ENCODE results near the gene KRT36.

DNA sequence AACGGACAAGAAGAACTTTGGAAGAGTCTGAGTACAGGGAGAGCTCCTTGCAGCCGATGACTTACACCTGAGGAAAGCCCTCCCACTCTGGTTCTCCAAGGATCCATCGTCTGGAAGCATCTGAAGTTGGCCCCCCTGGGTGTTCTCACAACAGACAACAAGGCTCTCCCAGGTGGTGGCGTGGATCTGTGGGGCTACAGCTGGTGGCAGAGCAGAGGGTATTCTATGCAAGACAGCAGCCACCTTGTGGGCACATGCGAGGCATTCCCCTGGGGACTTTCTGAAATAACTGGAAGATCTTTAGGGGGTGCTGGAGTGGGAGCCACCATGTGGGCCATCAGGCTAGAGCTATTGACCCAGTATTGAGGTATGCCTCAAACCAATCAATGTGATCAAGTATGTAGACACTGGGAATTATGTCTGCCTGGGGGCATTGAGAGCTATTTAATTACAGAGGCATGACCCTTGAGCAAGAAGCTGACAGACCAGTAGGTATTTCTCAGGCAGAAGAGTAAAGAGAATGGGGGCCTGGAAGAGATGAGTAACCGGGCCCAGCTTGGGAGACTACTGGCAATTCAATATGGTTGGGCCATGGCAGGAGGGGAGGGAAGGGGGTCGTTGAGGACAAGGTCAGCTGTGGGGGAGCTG is 45.3 kb upstream of the KRT36 start:
- TF ChIP-seq, protein P1, sequence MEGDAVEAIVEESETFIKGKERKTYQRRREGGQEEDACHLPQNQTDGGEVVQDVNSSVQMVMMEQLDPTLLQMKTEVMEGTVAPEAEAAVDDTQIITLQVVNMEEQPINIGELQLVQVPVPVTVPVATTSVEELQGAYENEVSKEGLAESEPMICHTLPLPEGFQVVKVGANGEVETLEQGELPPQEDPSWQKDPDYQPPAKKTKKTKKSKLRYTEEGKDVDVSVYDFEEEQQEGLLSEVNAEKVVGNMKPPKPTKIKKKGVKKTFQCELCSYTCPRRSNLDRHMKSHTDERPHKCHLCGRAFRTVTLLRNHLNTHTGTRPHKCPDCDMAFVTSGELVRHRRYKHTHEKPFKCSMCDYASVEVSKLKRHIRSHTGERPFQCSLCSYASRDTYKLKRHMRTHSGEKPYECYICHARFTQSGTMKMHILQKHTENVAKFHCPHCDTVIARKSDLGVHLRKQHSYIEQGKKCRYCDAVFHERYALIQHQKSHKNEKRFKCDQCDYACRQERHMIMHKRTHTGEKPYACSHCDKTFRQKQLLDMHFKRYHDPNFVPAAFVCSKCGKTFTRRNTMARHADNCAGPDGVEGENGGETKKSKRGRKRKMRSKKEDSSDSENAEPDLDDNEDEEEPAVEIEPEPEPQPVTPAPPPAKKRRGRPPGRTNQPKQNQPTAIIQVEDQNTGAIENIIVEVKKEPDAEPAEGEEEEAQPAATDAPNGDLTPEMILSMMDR (IDR thresholded peaks at IDR 0.05): no peak
- TF ChIP-seq POLR2A (IDR thresholded peaks at IDR 0.05) (no peak), EP300 (IDR thresholded peaks at IDR 0.05) (no peak), POLR2AphosphoS5 (IDR thresholded peaks at IDR 0.05) (no peak)
